Motor neuron (in vitro differentiated cells): ENCODE results near the gene RELN. TPM values are rescaled to one million over a fixed set of nuclear protein-coding genes. Genes with fewer than 3 reads are reported as not detected.
A peak's percentile ranks its signal among the peaks of the same experiment; 100 is the strongest.

ENCODE experiments used
- ATAC-seq, 8 experiments: fragments of 200-7000 bp; cut with Tn5 transposase; replicated peaks in 6 of 8; 2 replicates each; pipeline ENCODE4 v1.8.0; 2021; ENCODE audit warnings: mild to moderate bottlenecking in 8 of 8, moderate library complexity in 8 of 8
- H3K27ac ChIP-seq, 2 donors: fragments of 250-450 bp; sonication (Bioruptor Pico); 2 replicates each; pipeline ENCODE4 v1.9.0; 2021; ENCODE audit warnings: antibody characterized with exemption in 2 of 2, mild to moderate bottlenecking in 2 of 2, moderate library complexity in 1 of 2
- H3K4me1 ChIP-seq, 2 donors: fragments of 250-450 bp; sonication (Bioruptor Pico); replicated peaks in 1 of 2; 2 replicates each; pipeline ENCODE4 v1.6.1; 2021; ENCODE audit warnings: antibody characterized with exemption in 2 of 2, mild to moderate bottlenecking in 2 of 2, moderate library complexity in 1 of 2
- H3K4me3 ChIP-seq, 5 donors: fragments of 250-450 bp; sonication (Bioruptor Pico); 2 replicates each; pipeline ENCODE4 v1.9.0; 2021; ENCODE audit warnings: antibody characterized with exemption in 5 of 5, mild to moderate bottlenecking in 5 of 5, moderate library complexity in 4 of 5
- WGBS, 10 experiments: fragments of 450-650 bp; shearing (Covaris generic); methylation state at CpG; one replicate each; pipeline ENCODE4 v1.0.0; 2022; 5-methylcytosine and 5-hydroxymethylcytosine counted together
- in situ Hi-C, 9 experiments: fragments of 400-800 bp; cut with MboI; loops; one replicate each; pipeline ENCODE4 v1.15.0; 2021; ENCODE audit warnings: low sequenced_read_pairs in 9 of 9, low pct_unique_long_range_greater_than_20kb in 2 of 9; ENCODE audit not compliant: unreplicated experiment in 9 of 9
- total RNA-seq, 8 experiments: library from RNA; unstranded; fragments of 300-600 nt; gene quantifications; 2 replicates each; pipeline versions ENCODE4 v1.2.3 to v1.2.4, GENCODE V29; 2022

RELN gene
- total RNA-seq, 8 experiments from 2014 or later: 0.36 to 72.9 (median 35.2) TPM

- H3K4me1 ChIP-seq: no peaks in the 10 kb centered on the region
- ATAC-seq: no peak
- 33 to 100% (median 90%) methylated on average over 1 to 2 of the region's 2 CpGs; no CpG with 5 or more reads in 3 of the 10 experiments for WGBS, 10 experiments
- no peak overlapping the region for H3K4me3 ChIP-seq
- in situ Hi-C loops: loop anchor here in 1 of 9 experiments (25.0 kb wide), 1 partner anchor 231 kb away; no protein-coding TSS in a partner anchor
- no peak overlapping the region for H3K27ac ChIP-seq
These were observed 121.6 kb downstream of the RELN start for GRCh38 chr7:103867874-103868273.

GRCh38 chr7:103866919-103867318, 122.5 kb downstream of the RELN start:
- Histone ChIP-seq H3K4me1 (no peaks in the 10 kb centered on the region), H3K4me3 (no peak overlapping the region), H3K27ac (no peak overlapping the region)
- in situ Hi-C loops: loop anchor here in 1 of 9 experiments (25.0 kb wide), 1 partner anchor 230 kb away; no protein-coding TSS in a partner anchor
- ATAC-seq: peak in 1 of 8 experiments; percentile 14
- 25 to 94% (median 72%) methylated on average over 2 to 4 of the region's 4 CpGs for WGBS, 10 experiments

GRCh38 chr7:103865442-103865841, 124.0 kb downstream of the RELN start:
- Histone ChIP-seq H3K27ac (no peak overlapping the region), H3K4me3 (no peak overlapping the region), H3K4me1 (no peaks in the 10 kb centered on the region)
- WGBS, 10 experiments: 20 to 100% (median 83%) methylated on average over 2 to 5 of the region's 5 CpGs
- in situ Hi-C loops: loop anchor here in 1 of 9 experiments (25.0 kb wide), 1 partner anchor 228 kb away; no protein-coding TSS in a partner anchor
- ATAC-seq: no peak

GRCh38 chr7:103862302-103863035, 127.0 kb downstream of the RELN start:
- H3K27ac ChIP-seq: no peak overlapping the region
- no peaks in the 10 kb centered on the region for H3K4me1 ChIP-seq
- H3K4me3 ChIP-seq: no peak overlapping the region
- no peak for ATAC-seq
- WGBS, 10 experiments: 0 to 93% (median 79%) methylated on average over 1 to 4 of the region's 4 CpGs
- in situ Hi-C loops: loop anchor here in 1 of 9 experiments (25.0 kb wide), 1 partner anchor 225 kb away; no protein-coding TSS in a partner anchor

- in situ Hi-C loops: loop anchor here in 1 of 9 experiments (25.0 kb wide), 1 partner anchor 222 kb away; no protein-coding TSS in a partner anchor
- H3K4me3 ChIP-seq: no peak overlapping the region
- ATAC-seq: no peak
- WGBS, 10 experiments: 7 to 100% (median 78%) methylated on average over 1 to 3 of the region's 3 CpGs; no CpG with 5 or more reads in 1 of the 10 experiments
- H3K27ac ChIP-seq: no peak overlapping the region
- H3K4me1 ChIP-seq: peaks cover 0 to 6% of the 10 kb centered on the region in 2 donors
These were observed 129.7 kb downstream of the RELN start for GRCh38 chr7:103859709-103860108.

GRCh38 chr7:103857435-103857834, 132.0 kb downstream of the RELN start:
- Histone ChIP-seq H3K4me1 (peaks cover 0 to 6% of the 10 kb centered on the region in 2 donors), H3K27ac (peak overlapping the region; percentile 22 to 27), H3K4me3 (no peak overlapping the region)
- 0 to 41% (median 20%) methylated on average over 1 to 4 of the region's 4 CpGs; no CpG with 5 or more reads in 1 of the 10 experiments for WGBS, 10 experiments
- peak in 6 of 8 experiments; percentile 59 to 100 (median 99) for ATAC-seq
- in situ Hi-C loops: loop anchor here in 1 of 9 experiments (25.0 kb wide), 1 partner anchor 220 kb away; no protein-coding TSS in a partner anchor

- Histone ChIP-seq H3K27ac (peak overlapping the region in 1 of 2 donors; percentile 27), H3K4me3 (no peak overlapping the region), H3K4me1 (peaks cover 0 to 6% of the 10 kb centered on the region in 2 donors)
- ATAC-seq: no peak
- in situ Hi-C loops: loop anchor here in 1 of 9 experiments (25.0 kb wide), 1 partner anchor 220 kb away; no protein-coding TSS in a partner anchor
These were observed 132.5 kb downstream of the RELN start for GRCh38 chr7:103856929-103857328.

GRCh38 chr7:103855671-103856070, 133.8 kb downstream of the RELN start:
- no peak for ATAC-seq
- H3K4me3 ChIP-seq: no peak overlapping the region
- peaks cover 0 to 6% of the 10 kb centered on the region in 2 donors for H3K4me1 ChIP-seq
- H3K27ac ChIP-seq: no peak overlapping the region
- in situ Hi-C loops: loop anchor here in 1 of 9 experiments (25.0 kb wide), 1 partner anchor 218 kb away; no protein-coding TSS in a partner anchor

- Histone ChIP-seq H3K4me1 (peaks cover 0 to 6% of the 10 kb centered on the region in 2 donors), H3K4me3 (no peak overlapping the region), H3K27ac (no peak overlapping the region)
- in situ Hi-C loops: loop anchor here in 1 of 9 experiments (25.0 kb wide), 1 partner anchor 217 kb away; no protein-coding TSS in a partner anchor
- no peak for ATAC-seq
- 11 to 94% (median 76%) methylated on average over 1 to 3 of the region's 3 CpGs for WGBS, 10 experiments
These were observed 134.8 kb downstream of the RELN start for GRCh38 chr7:103854611-103855010.

GRCh38 chr7:103851357-103851756, 138.1 kb downstream of the RELN start:
- Histone ChIP-seq H3K4me3 (no peak overlapping the region), H3K4me1 (no peaks in the 10 kb centered on the region), H3K27ac (no peak overlapping the region)
- WGBS, 10 experiments: 0 to 72% (median 57%) methylated on average over 2 to 4 of the region's 4 CpGs; no CpG with 5 or more reads in 1 of the 10 experiments
- in situ Hi-C loops: loop anchor here in 1 of 9 experiments (25.0 kb wide), 1 partner anchor 214 kb away; no protein-coding TSS in a partner anchor
- ATAC-seq: no peak

GRCh38 chr7:103843689-103844480, 145.6 kb downstream of the RELN start:
- Histone ChIP-seq H3K27ac (no peak overlapping the region), H3K4me3 (no peak overlapping the region), H3K4me1 (no peaks in the 10 kb centered on the region)
- in situ Hi-C loops: no loop called here
- 0 to 100% (median 80%) methylated on average over 1 to 2 of the region's 2 CpGs; no CpG with 5 or more reads in 2 of the 10 experiments for WGBS, 10 experiments
- no peak for ATAC-seq

- no peak for ATAC-seq
- no peak overlapping the region for H3K4me3 ChIP-seq
- in situ Hi-C loops: no loop called here
- WGBS, 10 experiments: 26 to 100% (median 79%) methylated on average over 1 to 3 of the region's 3 CpGs; no CpG with 5 or more reads in 1 of the 10 experiments
- no peak overlapping the region for H3K27ac ChIP-seq
- H3K4me1 ChIP-seq: no peaks in the 10 kb centered on the region
These were observed 156.1 kb downstream of the RELN start for GRCh38 chr7:103833401-103833800.

GRCh38 chr7:103832438-103832837, 157.0 kb downstream of the RELN start:
- no peaks in the 10 kb centered on the region for H3K4me1 ChIP-seq
- WGBS, 10 experiments: 63 to 100% (median 84%) methylated on average over 1 to 2 of the region's 2 CpGs; no CpG with 5 or more reads in 2 of the 10 experiments
- no peak overlapping the region for H3K27ac ChIP-seq
- in situ Hi-C loops: no loop called here
- ATAC-seq: no peak
- H3K4me3 ChIP-seq: no peak overlapping the region
